Calu3 (cell line): Measurements from ENCODE around the gene KRT77. TPM values are rescaled to one million over a fixed set of nuclear protein-coding genes. Genes with fewer than 3 reads are reported as not detected.

Experiments used
- BruUV-seq: library from RNA; stranded (reverse); fragments of 400-500 nt; replicated peaks from 2 replicates; lab custom pipeline; 2021; lab: Mats Ljungman, UMichigan
- CTCF ChIA-PET: fragments of 300-600 bp; sonication (Branson Sonifier 250); formaldehyde crosslinking; loops from one replicate; lab custom pipeline; 2022; ENCODE audit warnings: antibody characterized with exemption; lab: Charles Lee
- DNase-seq: peaks from one replicate; pipeline ENCODE4 v3.0.0; 2022
- H3K27ac Mint-ChIP-seq: one replicate; pipeline ENCODE4 v1.8.0; 2022; ENCODE audit warnings: mixed read lengths; ENCODE audit not compliant: unreplicated experiment
- H3K27me3 Mint-ChIP-seq: one replicate; pipeline ENCODE4 v1.8.0; 2022; ENCODE audit warnings: mixed read lengths; ENCODE audit not compliant: unreplicated experiment
- H3K36me3 Mint-ChIP-seq: one replicate; pipeline ENCODE4 v1.8.0; 2022; ENCODE audit warnings: mild to moderate bottlenecking, moderate library complexity, mixed read lengths; ENCODE audit not compliant: insufficient read depth, unreplicated experiment
- H3K4me1 Mint-ChIP-seq: one replicate; pipeline ENCODE4 v1.8.0; 2022; ENCODE audit warnings: mild to moderate bottlenecking, low read depth, mixed read lengths; ENCODE audit not compliant: unreplicated experiment
- H3K4me3 Mint-ChIP-seq: one replicate; pipeline ENCODE4 v1.8.0; 2022; ENCODE audit warnings: mild to moderate bottlenecking, low read depth, moderate library complexity, mixed read lengths; ENCODE audit not compliant: unreplicated experiment
- H3K9me3 Mint-ChIP-seq: one replicate; pipeline ENCODE4 v1.8.0; 2022; ENCODE audit warnings: low read depth, mixed read lengths; ENCODE audit not compliant: unreplicated experiment
- intact Hi-C: fragments of 100-400 bp; cut with micrococcal nuclease; formaldehyde crosslinking; loops from one replicate; pipeline ENCODE4 v1.10.0; 2022; ENCODE audit not compliant: unreplicated experiment
- total RNA-seq: library from RNA; stranded (reverse); gene quantifications from 2 replicates; pipeline ENCODE4 v1.2.3, GENCODE V29; 2022
- TF ChIP-seq, protein P1 (sequence below): fragments of 200-600 bp; IDR thresholded peaks from one replicate; pipeline ENCODE4 v1.8.0; 2022; ENCODE audit warnings: antibody characterized with exemption; ENCODE audit not compliant: unreplicated experiment

The KRT77 gene
- total RNA-seq, 1 experiment from 2014 or later: not detected

DNA sequence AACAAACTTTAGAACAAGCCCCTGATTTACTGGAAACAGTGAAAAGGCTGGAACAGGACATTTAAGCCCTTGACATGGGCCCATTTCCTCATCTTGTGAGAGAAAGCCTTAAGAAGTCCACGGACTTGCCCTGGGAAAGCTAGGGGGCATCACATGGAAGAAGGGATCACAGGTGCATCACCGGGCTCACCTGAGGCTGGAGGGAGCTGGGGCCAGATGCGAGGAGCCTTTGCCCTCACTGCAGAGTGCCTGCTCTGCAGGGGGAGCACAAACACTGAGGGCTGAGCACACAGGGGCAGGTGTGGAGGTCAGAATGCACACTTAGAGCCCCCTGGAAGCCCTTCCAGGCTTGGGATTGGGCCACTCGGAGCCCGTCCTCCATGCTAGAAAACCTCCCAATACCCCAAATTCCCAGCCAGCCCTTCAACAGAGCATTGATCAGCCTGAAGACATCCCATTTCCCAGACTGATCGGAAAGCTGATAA lies 17.9 kb downstream of the KRT77 start:
- no peak for DNase-seq
- Mint-ChIP-seq H3K27me3 (peaks cover 72% of the 10 kb centered on the region), H3K4me3 (no peak overlapping the region), H3K27ac (no peak overlapping the region), H3K9me3 (no peaks in the 10 kb centered on the region), H3K36me3 (no peaks in the 10 kb centered on the region), H3K4me1 (peaks cover 10% of the 10 kb centered on the region)
- BruUV-seq: no TSS peak
- TF ChIP-seq, protein P1, sequence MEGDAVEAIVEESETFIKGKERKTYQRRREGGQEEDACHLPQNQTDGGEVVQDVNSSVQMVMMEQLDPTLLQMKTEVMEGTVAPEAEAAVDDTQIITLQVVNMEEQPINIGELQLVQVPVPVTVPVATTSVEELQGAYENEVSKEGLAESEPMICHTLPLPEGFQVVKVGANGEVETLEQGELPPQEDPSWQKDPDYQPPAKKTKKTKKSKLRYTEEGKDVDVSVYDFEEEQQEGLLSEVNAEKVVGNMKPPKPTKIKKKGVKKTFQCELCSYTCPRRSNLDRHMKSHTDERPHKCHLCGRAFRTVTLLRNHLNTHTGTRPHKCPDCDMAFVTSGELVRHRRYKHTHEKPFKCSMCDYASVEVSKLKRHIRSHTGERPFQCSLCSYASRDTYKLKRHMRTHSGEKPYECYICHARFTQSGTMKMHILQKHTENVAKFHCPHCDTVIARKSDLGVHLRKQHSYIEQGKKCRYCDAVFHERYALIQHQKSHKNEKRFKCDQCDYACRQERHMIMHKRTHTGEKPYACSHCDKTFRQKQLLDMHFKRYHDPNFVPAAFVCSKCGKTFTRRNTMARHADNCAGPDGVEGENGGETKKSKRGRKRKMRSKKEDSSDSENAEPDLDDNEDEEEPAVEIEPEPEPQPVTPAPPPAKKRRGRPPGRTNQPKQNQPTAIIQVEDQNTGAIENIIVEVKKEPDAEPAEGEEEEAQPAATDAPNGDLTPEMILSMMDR: no peak
- intact Hi-C loops: no loop called here
- CTCF ChIA-PET: interaction anchor here (0.5 kb wide), 1 partner anchor 60 kb away, joined by 3 read pairs; no protein-coding TSS in a partner anchor

- CTCF ChIA-PET: no interaction called here
- no TSS peak for BruUV-seq
- no peak for DNase-seq
- H3K4me3 Mint-ChIP-seq: no peak overlapping the region
- no peak overlapping the region for H3K27ac Mint-ChIP-seq
- no peaks in the 10 kb centered on the region for H3K36me3 Mint-ChIP-seq
- TF ChIP-seq, protein P1: no peak
- peaks cover 10% of the 10 kb centered on the region for H3K4me1 Mint-ChIP-seq
- H3K27me3 Mint-ChIP-seq: peaks cover 64% of the 10 kb centered on the region
- H3K9me3 Mint-ChIP-seq: no peaks in the 10 kb centered on the region
- intact Hi-C loops: no loop called here
These were observed 18.9 kb downstream of the KRT77 start for GRCh38 chr12:52684431-52684830.

GRCh38 chr12:52683575-52684300 lies 19.6 kb downstream of the KRT77 start:
- H3K4me1 Mint-ChIP-seq: peaks cover 10% of the 10 kb centered on the region
- no TSS peak for BruUV-seq
- no peak for DNase-seq
- no peaks in the 10 kb centered on the region for H3K36me3 Mint-ChIP-seq
- no peak overlapping the region for H3K4me3 Mint-ChIP-seq
- CTCF ChIA-PET: interaction anchor here (0.5 kb wide), 1 partner anchor 847 kb away, joined by 3 read pairs; no protein-coding TSS in a partner anchor
- intact Hi-C loops: no loop called here
- H3K27ac Mint-ChIP-seq: no peak overlapping the region
- H3K9me3 Mint-ChIP-seq: no peaks in the 10 kb centered on the region
- peaks cover 57% of the 10 kb centered on the region for H3K27me3 Mint-ChIP-seq
- TF ChIP-seq, protein P1: no peak

DNA sequence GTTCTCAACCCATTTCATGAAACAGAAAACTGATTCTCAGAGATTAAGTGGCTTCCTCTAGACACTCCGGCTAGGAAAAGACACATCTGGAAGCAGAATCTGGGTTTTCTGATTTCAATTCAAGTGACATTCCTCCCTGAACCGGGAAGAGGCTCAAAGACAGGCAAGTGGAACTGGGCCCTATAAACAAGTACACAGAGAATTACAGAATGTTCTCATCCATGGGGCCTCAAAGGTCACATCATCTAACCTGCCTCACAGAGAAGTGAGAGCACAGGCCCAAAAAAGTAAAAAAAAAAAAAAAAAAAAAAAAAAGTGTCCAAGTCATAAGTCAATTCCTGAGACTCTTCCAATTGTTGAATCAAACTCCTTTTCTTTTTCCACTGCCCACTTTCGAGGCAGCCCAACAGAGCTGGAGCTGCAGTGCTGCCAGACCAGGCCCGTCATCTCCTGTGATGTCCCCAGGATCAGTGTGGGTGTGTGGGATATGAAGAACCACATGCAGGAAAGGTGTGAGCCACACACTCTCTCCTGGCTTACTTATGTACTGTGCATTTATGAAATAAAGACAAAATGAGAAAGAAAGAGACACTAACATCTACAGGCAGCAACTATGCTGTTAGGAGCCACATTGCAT lies 20.3 kb downstream of the KRT77 start:
- no peaks in the 10 kb centered on the region for H3K36me3 Mint-ChIP-seq
- peaks cover 7% of the 10 kb centered on the region for H3K4me1 Mint-ChIP-seq
- CTCF ChIA-PET: no interaction called here
- no TSS peak for BruUV-seq
- no peak overlapping the region for H3K27ac Mint-ChIP-seq
- no peaks in the 10 kb centered on the region for H3K9me3 Mint-ChIP-seq
- peaks cover 51% of the 10 kb centered on the region for H3K27me3 Mint-ChIP-seq
- no peak overlapping the region for H3K4me3 Mint-ChIP-seq
- no peak for DNase-seq
- intact Hi-C loops: no loop called here
- TF ChIP-seq, protein P1: no peak
